UCSD-AML1 (cell line): ENCODE data around the gene GRIK2.

Experiments used
- DNase-seq: peaks from one replicate; lab custom pipeline; 2025; ENCODE audit not compliant: unreplicated experiment; lab: John Stamatoyannopoulos, UW

GRIK2 gene

GRCh38 chr6:101537753-101538316 lies 144.3 kb downstream of the GRIK2 start:
- no peak for DNase-seq

GRCh38 chr6:101539510-101540245 lies 146.2 kb downstream of the GRIK2 start:
- DNase-seq: no peak

GRCh38 chr6:101541894-101542293 lies 148.4 kb downstream of the GRIK2 start:
- DNase-seq: no peak

- DNase-seq: no peak
Measured at GRCh38 chr6:101543796-101544195, 150.3 kb downstream of the GRIK2 start.

- no peak for DNase-seq
Measured at GRCh38 chr6:101544286-101544685, 150.8 kb downstream of the GRIK2 start.

GRCh38 chr6:101545191-101545590 lies 151.7 kb downstream of the GRIK2 start:
- no peak for DNase-seq

- no peak for DNase-seq
Measured at GRCh38 chr6:101550451-101550850, 156.9 kb downstream of the GRIK2 start.

GRCh38 chr6:101554231-101554630 lies 160.7 kb downstream of the GRIK2 start:
- no peak for DNase-seq

- DNase-seq: no peak
Measured at GRCh38 chr6:101558712-101559111, 165.2 kb downstream of the GRIK2 start.

GRCh38 chr6:101572627-101573026 lies 179.1 kb downstream of the GRIK2 start:
- DNase-seq: no peak

GRCh38 chr6:101577091-101577490 lies 183.6 kb downstream of the GRIK2 start:
- DNase-seq: no peak

- no peak for DNase-seq
Measured at GRCh38 chr6:101578306-101578705, 184.8 kb downstream of the GRIK2 start.

GRCh38 chr6:101582792-101583191 lies 189.3 kb downstream of the GRIK2 start:
- DNase-seq: no peak

GRCh38 chr6:101585501-101585900 lies 192.0 kb downstream of the GRIK2 start:
- no peak for DNase-seq

GRCh38 chr6:101588343-101588742 lies 194.8 kb downstream of the GRIK2 start:
- no peak for DNase-seq

- no peak for DNase-seq
Measured at GRCh38 chr6:101595276-101595675, 201.8 kb downstream of the GRIK2 start.

GRCh38 chr6:101597693-101598092 lies 204.2 kb downstream of the GRIK2 start:
- no peak for DNase-seq

- DNase-seq: no peak
Measured at GRCh38 chr6:101605426-101605825, 211.9 kb downstream of the GRIK2 start.

GRCh38 chr6:101605874-101606273 lies 212.4 kb downstream of the GRIK2 start:
- no peak for DNase-seq

GRCh38 chr6:101607111-101607690 lies 213.7 kb downstream of the GRIK2 start:
- DNase-seq: no peak

- DNase-seq: no peak
Measured at GRCh38 chr6:101608703-101609102, 215.2 kb downstream of the GRIK2 start.

- no peak for DNase-seq
Measured at GRCh38 chr6:101613556-101613955, 220.0 kb downstream of the GRIK2 start.
